ENCODE measurements around the gene ZMYND8. TPM values are rescaled to one million over a fixed set of nuclear protein-coding genes. Genes with fewer than 3 reads are reported as not detected.

Gene ZMYND8
- total RNA-seq, 1 donor, result 18.8 TPM

- no peak overlapping the region for H2AFZ ChIP-seq (ENCODE audit: low read length)
- H3K4me1 ChIP-seq (ENCODE audit: insufficient read depth, low read length), result peaks cover 56% of the 10 kb centered on the region
- H3K36me3 ChIP-seq (ENCODE audit: insufficient read depth, low read length), result peaks cover 7% of the 10 kb centered on the region
- peaks cover 58% of the 10 kb centered on the region for H3K79me2 ChIP-seq (ENCODE audit: insufficient read depth, low read length)
- no peaks in the 10 kb centered on the region for H3K27me3 ChIP-seq (ENCODE audit: insufficient read depth, low read length)
- H4K20me1 ChIP-seq (ENCODE audit: insufficient read depth, low read length), result no peaks in the 10 kb centered on the region
- DNase-seq (ENCODE audit: insufficient read length, low spot score, missing footprints), result no peak
- peak overlapping the region; percentile 96 for H3K27ac ChIP-seq (ENCODE audit: low read depth, low read length)
- no peaks in the 10 kb centered on the region for H3K9me3 ChIP-seq (ENCODE audit: low read depth, low read length)
- no peak overlapping the region for H3K4me3 ChIP-seq (ENCODE audit: insufficient read depth, low read length)
- TF ChIP-seq CTCF (IDR thresholded peaks at IDR 0.05; ENCODE audit: extremely low read depth, low read depth, low read length), result no peak
- no peak overlapping the region for H3K4me2 ChIP-seq (ENCODE audit: insufficient read depth, low read length)
Observed at GRCh38 chr20:47316776-47317126, 39.7 kb downstream of the ZMYND8 start.

- H3K4me1 ChIP-seq (ENCODE audit: insufficient read depth, low read length), result peaks cover 56% of the 10 kb centered on the region
- H3K4me2 ChIP-seq (ENCODE audit: insufficient read depth, low read length), result peak overlapping the region; percentile 56
Observed at GRCh38 chr20:47315339-47316056, 41.0 kb downstream of the ZMYND8 start.

GRCh38 chr20:47314647-47315338, 41.7 kb downstream of the ZMYND8 start:
- no peaks in the 10 kb centered on the region for H3K9me3 ChIP-seq (ENCODE audit: low read depth, low read length)
- DNase-seq (ENCODE audit: insufficient read length, low spot score, missing footprints), result no peak
- no peaks in the 10 kb centered on the region for H4K20me1 ChIP-seq (ENCODE audit: insufficient read depth, low read length)
- no peaks in the 10 kb centered on the region for H3K27me3 ChIP-seq (ENCODE audit: insufficient read depth, low read length)
- peak overlapping the region; percentile 96 for H3K27ac ChIP-seq (ENCODE audit: low read depth, low read length)
- H3K79me2 ChIP-seq (ENCODE audit: insufficient read depth, low read length), result peaks cover 59% of the 10 kb centered on the region
- H3K36me3 ChIP-seq (ENCODE audit: insufficient read depth, low read length), result peaks cover 14% of the 10 kb centered on the region
- peaks cover 57% of the 10 kb centered on the region for H3K4me1 ChIP-seq (ENCODE audit: insufficient read depth, low read length)
- H3K4me3 ChIP-seq (ENCODE audit: insufficient read depth, low read length), result no peak overlapping the region
- H3K4me2 ChIP-seq (ENCODE audit: insufficient read depth, low read length), result peak overlapping the region; percentile 56
- no peak overlapping the region for H2AFZ ChIP-seq (ENCODE audit: low read length)
- TF ChIP-seq CTCF (IDR thresholded peaks at IDR 0.05; ENCODE audit: extremely low read depth, low read depth, low read length), result no peak

More at GRCh38 chr20:47315339-47316056, 41.0 kb downstream of the ZMYND8 start:
- Histone ChIP-seq H3K9me3 (ENCODE audit: low read depth, low read length) (no peaks in the 10 kb centered on the region), H4K20me1 (ENCODE audit: insufficient read depth, low read length) (no peaks in the 10 kb centered on the region), H2AFZ (ENCODE audit: low read length) (no peak overlapping the region), H3K79me2 (ENCODE audit: insufficient read depth, low read length) (peaks cover 59% of the 10 kb centered on the region), H3K36me3 (ENCODE audit: insufficient read depth, low read length) (peaks cover 14% of the 10 kb centered on the region), H3K27me3 (ENCODE audit: insufficient read depth, low read length) (no peaks in the 10 kb centered on the region), H3K27ac (ENCODE audit: low read depth, low read length) (peak overlapping the region; percentile 96), H3K4me3 (ENCODE audit: insufficient read depth, low read length) (no peak overlapping the region)
- peak; percentile 89 for DNase-seq (ENCODE audit: insufficient read length, low spot score, missing footprints)
- no peak for TF ChIP-seq CTCF (IDR thresholded peaks at IDR 0.05; ENCODE audit: extremely low read depth, low read depth, low read length)

GRCh38 chr20:47311967-47312681, 44.4 kb downstream of the ZMYND8 start:
- Histone ChIP-seq H2AFZ (ENCODE audit: low read length) (no peak overlapping the region), H3K4me1 (ENCODE audit: insufficient read depth, low read length) (peaks cover 33% of the 10 kb centered on the region), H4K20me1 (ENCODE audit: insufficient read depth, low read length) (no peaks in the 10 kb centered on the region), H3K4me3 (ENCODE audit: insufficient read depth, low read length) (no peak overlapping the region), H3K27me3 (ENCODE audit: insufficient read depth, low read length) (no peaks in the 10 kb centered on the region), H3K36me3 (ENCODE audit: insufficient read depth, low read length) (peaks cover 20% of the 10 kb centered on the region), H3K79me2 (ENCODE audit: insufficient read depth, low read length) (peaks cover 65% of the 10 kb centered on the region), H3K9me3 (ENCODE audit: low read depth, low read length) (no peaks in the 10 kb centered on the region), H3K4me2 (ENCODE audit: insufficient read depth, low read length) (no peak overlapping the region), H3K27ac (ENCODE audit: low read depth, low read length) (no peak overlapping the region)
- no peak for TF ChIP-seq CTCF (IDR thresholded peaks at IDR 0.05; ENCODE audit: extremely low read depth, low read depth, low read length)
- DNase-seq (ENCODE audit: insufficient read length, low spot score, missing footprints), result peak; percentile 39
